HCT116 (cell line): ENCODE results near the gene IL3.

ENCODE experiments used
- CTCF ChIP-seq, 3 experiments: fragments of 200-600 bp in 1 of 3; sonication (generic) in 1 of 3; IDR thresholded peaks in 2 of 3; conservative IDR thresholded peaks in 1 of 3; 2 replicates each; pipeline ENCODE4 v1.5.1; 2012 to 2017; ENCODE audit warnings: low read depth in 2 of 3, low read length in 2 of 3, antibody characterized with exemption in 1 of 3, borderline replicate concordance in 1 of 3, control low read depth in 1 of 3, mild to moderate bottlenecking in 1 of 3, mixed read lengths in 1 of 3, mixed run types in 1 of 3, moderate library complexity in 1 of 3; ENCODE audit not compliant: insufficient read depth in 1 of 3
- EZH2 ChIP-seq: fragments of 200-600 bp; sonication (generic); IDR thresholded peaks from 2 replicates; pipeline ENCODE4 v1.6.1; 2017; ENCODE audit warnings: antibody characterized with exemption, mixed run types
- EZH2phosphoT487 ChIP-seq: fragments of 200-600 bp; IDR thresholded peaks from 2 replicates; pipeline ENCODE4 v1.6.1; 2018; ENCODE audit warnings: antibody characterized with exemption, borderline replicate concordance
- JUND ChIP-seq: IDR thresholded peaks from 2 replicates; pipeline ENCODE4 v1.6.1; 2012
- POLR2A ChIP-seq: IDR thresholded peaks from 2 replicates; pipeline ENCODE4 v1.7.0; 2011; ENCODE audit warnings: borderline replicate concordance; ENCODE audit not compliant: insufficient read depth, insufficient read length; ENCODE audit errors: extremely low read depth
- POLR2AphosphoS5 ChIP-seq: IDR thresholded peaks from 2 replicates; pipeline ENCODE4 v1.6.1; 2011; ENCODE audit warnings: mild to moderate bottlenecking, low read depth, low read length, moderate library complexity
- RAD21 ChIP-seq: IDR thresholded peaks from 2 replicates; pipeline ENCODE4 v1.6.1; 2012; ENCODE audit warnings: low read depth, mild to moderate bottlenecking
- SP1 ChIP-seq: IDR thresholded peaks from 2 replicates; pipeline ENCODE4 v1.6.1; 2012; ENCODE audit warnings: low read depth
- ZNF274 ChIP-seq: fragments of 200-500 bp; sonication (Bioruptor generic); IDR thresholded peaks from 2 replicates; pipeline ENCODE4 v1.6.1; 2014; ENCODE audit warnings: mild to moderate bottlenecking, low read depth, low read length, inconsistent platforms
- TF ChIP-seq, protein P1 (sequence below): IDR thresholded peaks from 2 replicates; pipeline ENCODE4 v1.6.1; 2012
- TF ChIP-seq, protein P2 (sequence below): IDR thresholded peaks from 2 replicates; pipeline ENCODE4 v1.6.1; 2012; ENCODE audit warnings: low read depth
- TF ChIP-seq, protein P3 (sequence below): IDR thresholded peaks from 2 replicates; pipeline ENCODE4 v1.6.1; 2012

- TF ChIP-seq, protein P1, sequence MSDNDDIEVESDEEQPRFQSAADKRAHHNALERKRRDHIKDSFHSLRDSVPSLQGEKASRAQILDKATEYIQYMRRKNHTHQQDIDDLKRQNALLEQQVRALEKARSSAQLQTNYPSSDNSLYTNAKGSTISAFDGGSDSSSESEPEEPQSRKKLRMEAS = no peak
- TF ChIP-seq EZH2phosphoT487 = no peak
- TF ChIP-seq CTCF (IDR thresholded peaks at IDR 0.05 in 2 of 3, conservative IDR thresholded peaks at IDR 0.05 in 1 of 3; ENCODE audit: borderline replicate concordance in 1 of 3, insufficient read depth in 1 of 3, low read depth in 2 of 3, low read length in 2 of 3) = no peak
- TF ChIP-seq POLR2A = no peak
- TF ChIP-seq JUND = no peak
- TF ChIP-seq POLR2AphosphoS5 = no peak
- TF ChIP-seq, protein P2, sequence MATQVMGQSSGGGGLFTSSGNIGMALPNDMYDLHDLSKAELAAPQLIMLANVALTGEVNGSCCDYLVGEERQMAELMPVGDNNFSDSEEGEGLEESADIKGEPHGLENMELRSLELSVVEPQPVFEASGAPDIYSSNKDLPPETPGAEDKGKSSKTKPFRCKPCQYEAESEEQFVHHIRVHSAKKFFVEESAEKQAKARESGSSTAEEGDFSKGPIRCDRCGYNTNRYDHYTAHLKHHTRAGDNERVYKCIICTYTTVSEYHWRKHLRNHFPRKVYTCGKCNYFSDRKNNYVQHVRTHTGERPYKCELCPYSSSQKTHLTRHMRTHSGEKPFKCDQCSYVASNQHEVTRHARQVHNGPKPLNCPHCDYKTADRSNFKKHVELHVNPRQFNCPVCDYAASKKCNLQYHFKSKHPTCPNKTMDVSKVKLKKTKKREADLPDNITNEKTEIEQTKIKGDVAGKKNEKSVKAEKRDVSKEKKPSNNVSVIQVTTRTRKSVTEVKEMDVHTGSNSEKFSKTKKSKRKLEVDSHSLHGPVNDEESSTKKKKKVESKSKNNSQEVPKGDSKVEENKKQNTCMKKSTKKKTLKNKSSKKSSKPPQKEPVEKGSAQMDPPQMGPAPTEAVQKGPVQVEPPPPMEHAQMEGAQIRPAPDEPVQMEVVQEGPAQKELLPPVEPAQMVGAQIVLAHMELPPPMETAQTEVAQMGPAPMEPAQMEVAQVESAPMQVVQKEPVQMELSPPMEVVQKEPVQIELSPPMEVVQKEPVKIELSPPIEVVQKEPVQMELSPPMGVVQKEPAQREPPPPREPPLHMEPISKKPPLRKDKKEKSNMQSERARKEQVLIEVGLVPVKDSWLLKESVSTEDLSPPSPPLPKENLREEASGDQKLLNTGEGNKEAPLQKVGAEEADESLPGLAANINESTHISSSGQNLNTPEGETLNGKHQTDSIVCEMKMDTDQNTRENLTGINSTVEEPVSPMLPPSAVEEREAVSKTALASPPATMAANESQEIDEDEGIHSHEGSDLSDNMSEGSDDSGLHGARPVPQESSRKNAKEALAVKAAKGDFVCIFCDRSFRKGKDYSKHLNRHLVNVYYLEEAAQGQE = no peak
- no peak for TF ChIP-seq RAD21
- no peak for TF ChIP-seq SP1
- TF ChIP-seq EZH2 = no peak
- TF ChIP-seq ZNF274 = no peak
- TF ChIP-seq, protein P3, sequence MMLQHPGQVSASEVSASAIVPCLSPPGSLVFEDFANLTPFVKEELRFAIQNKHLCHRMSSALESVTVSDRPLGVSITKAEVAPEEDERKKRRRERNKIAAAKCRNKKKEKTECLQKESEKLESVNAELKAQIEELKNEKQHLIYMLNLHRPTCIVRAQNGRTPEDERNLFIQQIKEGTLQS = no peak
Observed at GRCh38 chr5:132056610-132057497, 3.6 kb upstream of the IL3 start.
